SK-N-MC (cell line): ENCODE data around the gene TIPARP.
"Not testable (repeated sequence)": the region's sequence is repeated elsewhere in the genome, so short reads cannot be mapped to it uniquely, and the experiment has no call there.

ENCODE experiments used
- DNase-seq: peaks from one replicate; pipeline ENCODE4 v3.0.0-alpha.2; 2011; ENCODE audit warnings: low read depth, low spot score
- H3K27ac ChIP-seq: fragments of 200-600 bp; sonication (generic); 2 replicates; pipeline ENCODE4 v1.5.1; 2016; ENCODE audit warnings: mixed run types
- H3K36me3 ChIP-seq: fragments of 200-600 bp; sonication (generic); 2 replicates; pipeline ENCODE4 v1.6.1; 2017; ENCODE audit warnings: antibody characterized with exemption, low read length, mixed read lengths; ENCODE audit not compliant: insufficient read depth
- H3K4me3 ChIP-seq: fragments of 200-600 bp; sonication (generic); 2 replicates; pipeline ENCODE4 v1.5.1; 2016
- H3K9ac ChIP-seq: fragments of 200-600 bp; sonication (generic); 2 replicates; pipeline ENCODE4 v1.8.0; 2017; ENCODE audit warnings: mixed run types, mixed read lengths; ENCODE audit not compliant: insufficient read length
- H3K9me3 ChIP-seq: fragments of 200-600 bp; sonication (generic); 2 replicates; pipeline ENCODE4 v1.6.1; 2017; ENCODE audit warnings: low read depth, mild to moderate bottlenecking, antibody characterized with exemption, low read length, moderate library complexity, mixed read lengths
- EZH2 ChIP-seq: fragments of 200-600 bp; sonication (generic); IDR thresholded peaks from one replicate; pipeline ENCODE4 v1.6.1; 2017; ENCODE audit warnings: antibody characterized with exemption
- FOXP2 ChIP-seq: optimal IDR thresholded peaks from 2 replicates; pipeline ENCODE3; 2011; ENCODE audit warnings: mild to moderate bottlenecking, moderate library complexity; ENCODE audit not compliant: insufficient read depth; ENCODE audit errors: extremely low read length, control extremely low read depth
- POLR2AphosphoS5 ChIP-seq: IDR thresholded peaks from 2 replicates; pipeline ENCODE4 v1.6.1; 2012; ENCODE audit warnings: mild to moderate bottlenecking, low read depth, low read length, borderline replicate concordance

TIPARP gene

DNA sequence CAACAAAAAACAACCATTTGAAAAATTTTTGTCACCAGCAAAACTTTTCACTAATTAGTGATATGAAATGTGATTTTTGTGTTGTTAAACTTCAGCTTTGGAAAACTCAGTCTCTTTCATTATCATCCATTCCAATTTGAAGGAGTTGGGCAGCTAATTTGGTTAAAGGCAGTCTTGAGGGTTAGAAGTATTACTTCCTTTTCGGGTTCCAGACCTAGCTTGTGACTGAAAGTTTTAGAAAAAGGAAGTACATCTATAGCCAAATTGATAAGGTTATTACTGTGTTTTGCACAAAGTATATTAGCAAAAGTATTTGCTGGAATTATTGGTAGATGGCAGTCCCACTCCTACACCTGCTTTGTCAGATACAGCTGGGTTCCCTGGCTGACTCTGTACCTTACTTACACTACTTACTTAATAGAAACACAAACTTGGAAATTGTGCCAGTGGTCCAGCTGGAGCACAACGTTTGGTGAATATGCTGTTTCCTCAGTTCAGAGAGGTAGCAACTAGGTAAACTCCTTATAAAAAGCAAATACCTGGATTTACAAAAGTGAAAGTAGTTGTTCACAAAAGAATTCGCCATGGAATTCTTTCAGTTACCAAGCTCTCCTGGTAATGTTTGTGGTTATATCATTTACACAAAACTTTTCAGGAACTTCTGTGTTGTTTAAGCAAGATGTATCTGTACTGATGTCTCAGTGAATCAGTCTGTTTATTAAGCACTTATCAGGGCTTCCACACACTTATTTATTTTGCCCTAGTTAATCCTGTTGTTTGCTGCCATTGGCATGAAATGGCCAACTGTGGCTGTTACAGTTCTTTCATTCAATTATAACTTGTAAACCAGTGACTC, 31.6 kb downstream of the TIPARP start:
- Histone ChIP-seq H3K9ac (no peak overlapping the region), H3K27ac (no peak overlapping the region; the same call in 1 of the 2 replicates), H3K4me3 (no peak overlapping the region), H3K9me3 (no peaks in the 10 kb centered on the region), H3K36me3 (peaks cover 95% of the 10 kb centered on the region)
- no peak for DNase-seq
- TF ChIP-seq EZH2 = no peak
- TF ChIP-seq POLR2AphosphoS5 = no peak
- TF ChIP-seq FOXP2 = no peak

DNA sequence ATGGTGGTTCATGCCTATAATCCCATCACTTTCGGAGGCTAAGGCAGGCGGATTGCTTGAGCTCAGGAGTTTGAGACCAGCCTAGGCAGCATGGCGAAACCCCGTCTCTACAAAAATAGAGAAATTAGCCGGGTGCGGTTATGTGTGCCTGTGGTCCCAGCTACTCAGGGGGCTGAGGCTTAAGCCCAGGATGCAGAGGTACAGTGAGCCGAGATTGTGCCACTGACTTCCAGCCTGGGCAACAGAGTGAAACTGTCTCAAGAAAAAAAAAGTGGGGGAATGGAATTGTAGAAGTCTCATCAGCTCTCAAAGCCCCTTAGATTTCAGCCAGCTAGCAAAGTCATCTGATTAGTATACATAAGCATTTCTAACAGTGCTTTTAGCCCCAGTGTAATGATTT, 33.2 kb downstream of the TIPARP start:
- no peak for DNase-seq
- Histone ChIP-seq H3K9ac (no peak overlapping the region), H3K27ac (peak overlapping the region; percentile 14; the same call in 1 of the 2 replicates), H3K4me3 (no peak overlapping the region), H3K9me3 (no peaks in the 10 kb centered on the region), H3K36me3 (peaks cover 84% of the 10 kb centered on the region)
- TF ChIP-seq EZH2 = no peak
- TF ChIP-seq POLR2AphosphoS5 = no peak
- no peak for TF ChIP-seq FOXP2

DNA sequence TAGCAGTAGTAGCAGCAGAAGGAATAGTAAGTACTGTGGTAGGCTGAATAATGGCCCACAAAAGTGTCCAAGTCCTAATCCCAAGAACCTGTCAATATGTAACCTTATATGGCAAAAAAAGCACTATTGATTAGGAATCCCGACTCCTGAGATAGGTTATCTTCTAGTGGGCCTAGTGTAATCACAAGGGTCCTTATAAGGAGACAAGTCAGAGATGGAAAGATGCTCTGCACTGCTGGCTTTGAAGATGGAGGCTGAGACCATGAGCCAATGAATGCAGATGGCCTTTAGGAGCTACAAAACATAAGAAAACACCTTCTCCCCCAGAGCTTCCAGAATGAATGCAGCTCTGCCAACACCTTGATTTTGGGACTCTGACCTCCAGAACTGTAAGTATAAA, 36.0 kb downstream of the TIPARP start:
- Histone ChIP-seq H3K9me3 (no peaks in the 10 kb centered on the region), H3K9ac (no peak overlapping the region), H3K27ac (no peak overlapping the region), H3K36me3 (peaks cover 70% of the 10 kb centered on the region), H3K4me3 (no peak overlapping the region)
- DNase-seq = no peak
- no peak for TF ChIP-seq EZH2
- TF ChIP-seq POLR2AphosphoS5 = no peak
- no peak for TF ChIP-seq FOXP2

DNA sequence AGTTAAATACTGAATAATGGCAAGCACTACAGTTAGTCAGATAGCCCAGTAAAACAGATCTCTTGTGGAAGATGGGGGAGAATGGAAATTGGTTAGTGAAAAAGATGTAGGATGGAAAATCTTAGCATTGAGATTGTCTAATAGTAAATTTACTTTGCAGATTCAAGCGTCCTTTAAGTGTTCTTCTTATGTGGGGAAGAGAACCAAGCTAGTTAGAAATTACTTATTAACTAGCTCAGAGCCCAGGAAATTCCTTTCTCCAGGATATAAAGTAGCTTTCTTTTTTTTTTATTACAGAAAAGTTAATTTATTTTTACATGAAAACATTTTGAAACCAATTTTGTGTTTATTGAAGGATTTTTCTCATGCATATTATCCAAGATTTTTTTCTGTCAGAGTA, 36.7 kb downstream of the TIPARP start:
- DNase-seq = no peak
- Histone ChIP-seq H3K27ac (no peak overlapping the region), H3K36me3 (peaks cover 70% of the 10 kb centered on the region), H3K4me3 (no peak overlapping the region), H3K9ac (no peak overlapping the region), H3K9me3 (no peaks in the 10 kb centered on the region)
- TF ChIP-seq EZH2 = no peak
- no peak for TF ChIP-seq FOXP2
- TF ChIP-seq POLR2AphosphoS5 = no peak

DNA sequence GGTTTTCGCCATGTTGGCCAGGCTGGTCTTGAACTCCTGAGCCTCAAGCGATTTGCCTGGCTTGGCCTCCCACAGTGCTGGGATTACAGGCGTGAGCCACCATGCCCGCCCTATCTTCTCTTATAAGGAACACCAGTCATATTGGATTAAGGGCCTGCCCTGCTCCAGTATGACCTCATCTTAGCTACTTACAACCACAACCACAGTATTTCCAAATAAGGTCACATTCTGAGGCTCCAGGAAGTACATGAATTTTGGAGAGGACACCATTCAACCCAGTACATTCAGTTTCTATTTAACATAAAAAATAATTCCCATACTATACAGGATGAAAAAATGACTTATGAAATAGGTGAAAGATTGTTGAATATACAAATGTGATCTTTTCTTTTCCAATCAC, 37.6 kb downstream of the TIPARP start:
- H3K9ac ChIP-seq, H3K27ac ChIP-seq, H3K4me3 ChIP-seq, H3K9me3 ChIP-seq, DNase-seq: not testable (repeated sequence)
- H3K36me3 ChIP-seq = peaks cover 65% of the 10 kb centered on the region

DNA sequence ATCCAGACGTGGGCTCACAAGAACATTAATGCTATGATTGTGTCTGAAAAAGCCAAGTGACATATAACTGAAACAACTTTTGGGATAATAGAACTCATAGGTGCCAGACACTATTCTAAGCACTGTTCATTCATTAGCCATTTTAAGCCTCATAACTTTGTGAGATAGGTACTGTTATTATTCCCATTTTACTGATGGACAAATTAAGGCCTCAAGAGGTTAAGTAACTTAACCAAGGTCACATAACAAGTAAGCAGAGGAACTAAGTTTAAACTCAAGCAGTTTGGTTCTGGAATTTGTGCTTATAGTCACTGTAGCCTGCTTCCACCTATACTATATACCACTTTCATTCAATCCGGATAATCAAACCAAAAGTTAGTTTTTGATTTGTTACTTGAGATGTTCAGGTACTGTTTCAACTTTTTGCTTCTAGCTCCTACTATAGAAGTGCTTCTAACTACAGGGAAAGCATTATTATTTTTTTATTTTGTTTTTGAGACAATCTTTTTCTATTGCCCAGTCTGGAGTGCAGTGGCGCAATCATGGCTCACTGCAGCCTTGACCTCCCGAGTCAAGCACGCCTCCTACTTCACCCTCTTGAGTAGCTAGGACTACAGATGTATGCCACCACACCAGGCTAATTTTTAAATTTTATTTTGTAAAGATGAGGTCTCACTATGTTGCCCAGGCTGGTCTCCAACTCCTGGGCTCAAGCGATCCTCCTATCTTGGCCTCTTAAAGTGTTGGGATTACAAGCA, 41.9 kb downstream of the TIPARP start:
- TF ChIP-seq EZH2 (no peak), POLR2AphosphoS5 (no peak)
- peaks cover 33% of the 10 kb centered on the region for H3K36me3 ChIP-seq
- no peak overlapping the region for H3K27ac ChIP-seq
- no peak for DNase-seq
- no peak overlapping the region for H3K9ac ChIP-seq
- H3K9me3 ChIP-seq = no peaks in the 10 kb centered on the region
- no peak overlapping the region for H3K4me3 ChIP-seq

DNA sequence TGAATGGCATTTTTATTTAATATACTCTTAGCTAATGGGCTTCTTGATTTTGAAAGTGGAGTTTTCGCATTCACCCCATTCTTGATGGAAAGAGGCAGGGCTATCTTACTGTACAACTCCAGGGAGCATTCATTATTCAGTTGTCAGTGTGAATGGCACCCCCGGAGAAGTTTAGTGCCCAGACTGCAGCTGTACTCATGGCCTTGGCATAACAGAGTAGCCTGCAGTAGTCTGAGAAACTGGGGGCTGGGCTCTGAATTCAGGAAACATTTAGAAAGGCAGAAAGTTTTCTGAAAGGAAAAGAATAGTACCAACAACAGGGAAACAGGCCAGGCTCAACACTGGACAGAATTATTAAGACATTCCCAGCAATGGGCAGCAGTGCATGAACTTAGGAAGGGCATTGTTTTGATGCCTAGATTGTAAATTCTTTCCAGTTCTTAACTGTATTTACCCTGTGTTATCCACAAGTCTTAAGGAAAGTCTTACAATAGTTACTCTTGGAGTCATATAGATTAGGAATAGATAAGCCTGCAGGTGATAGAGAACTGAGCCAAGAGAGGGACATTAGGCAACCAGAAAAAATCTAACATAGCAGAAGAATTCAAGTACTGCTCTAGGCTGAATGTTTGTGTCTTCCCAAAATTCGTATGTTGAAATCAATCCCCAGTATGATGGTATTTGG, 44.4 kb downstream of the TIPARP start:
- Histone ChIP-seq H3K36me3 (peaks cover 37% of the 10 kb centered on the region), H3K9ac (no peak overlapping the region), H3K9me3 (no peaks in the 10 kb centered on the region), H3K4me3 (no peak overlapping the region), H3K27ac (no peak overlapping the region)
- DNase-seq = no peak
- TF ChIP-seq EZH2 (no peak), POLR2AphosphoS5 (no peak), FOXP2 (no peak)

DNA sequence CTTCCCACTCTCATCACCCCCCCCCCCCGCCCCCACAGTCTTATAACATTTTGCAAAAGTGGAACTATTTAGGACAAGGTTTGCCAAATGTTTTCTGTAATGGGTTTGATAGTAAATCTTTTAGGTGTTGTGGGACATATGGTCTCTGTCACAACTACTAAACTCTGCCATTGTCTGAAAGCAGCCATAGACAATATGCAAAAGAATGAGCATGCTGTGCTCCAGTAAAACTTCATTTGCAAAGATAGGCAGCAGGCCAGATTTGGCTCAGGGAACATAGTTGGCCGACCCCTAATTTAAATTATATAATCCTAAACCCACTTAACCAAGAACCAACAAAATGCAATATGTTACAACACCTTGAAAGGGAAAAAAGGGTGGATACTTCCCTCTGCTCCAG, 46.4 kb downstream of the TIPARP start:
- Histone ChIP-seq H3K4me3 (no peak overlapping the region), H3K9ac (no peak overlapping the region), H3K9me3 (no peaks in the 10 kb centered on the region), H3K36me3 (peaks cover 20% of the 10 kb centered on the region), H3K27ac (no peak overlapping the region)
- no peak for DNase-seq
- no peak for TF ChIP-seq EZH2
